ENCODE data around the gene HECW1.
"Not testable (repeated sequence)": the region's sequence is repeated elsewhere in the genome, so short reads cannot be mapped to it uniquely, and the experiment has no call there.

HECW1 gene

DNA sequence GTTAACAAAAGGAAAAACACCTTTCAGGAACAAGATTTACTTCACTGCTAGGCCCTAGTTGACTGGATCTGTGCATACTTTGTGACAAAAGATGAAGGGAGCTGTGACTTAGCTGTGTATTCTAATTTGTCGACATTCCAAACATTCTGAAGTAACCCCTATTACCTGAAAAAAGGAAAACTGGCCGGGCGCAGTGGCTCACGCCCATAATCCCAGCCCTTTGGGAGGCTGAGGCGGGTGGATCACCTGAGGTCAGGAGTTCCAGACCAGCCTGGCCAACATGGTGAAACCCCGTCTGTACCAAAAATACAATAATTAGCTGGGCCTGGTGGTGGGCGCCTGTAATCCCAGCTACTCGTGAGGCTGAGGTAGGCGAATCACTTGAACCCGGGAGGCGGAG lies 472.3 kb downstream of the HECW1 start:
- in situ Hi-C loops (cut with HindIII; ENCODE audit: low pct_ligation_motif_present, low pct_unique_long_range_greater_than_20kb, low sequenced_read_pairs), result loop anchor here (25.0 kb wide), 2 partner anchors 128 to 253 kb away; no protein-coding TSS in a partner anchor
- not testable (repeated sequence) for DNase-seq

DNA sequence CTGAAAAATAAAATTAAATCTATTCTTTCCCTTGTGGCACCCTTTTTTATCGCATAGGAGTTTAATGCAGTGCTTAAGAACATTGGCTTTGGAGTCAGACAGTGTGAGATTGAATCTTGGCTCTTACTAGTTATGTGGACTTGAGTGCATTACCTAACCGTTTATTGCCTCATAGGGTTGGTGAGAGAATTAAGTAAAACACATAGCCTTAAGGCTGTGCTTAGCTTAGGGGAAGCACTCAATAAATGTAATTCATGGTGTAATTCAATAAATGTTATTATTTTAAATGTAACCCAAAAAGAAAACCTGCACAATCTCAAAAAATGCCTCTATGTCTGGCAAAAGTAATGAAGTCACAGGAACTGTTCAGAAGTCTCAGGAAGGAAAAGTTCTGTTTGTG lies 473.1 kb downstream of the HECW1 start:
- peak; percentile 61 for DNase-seq
- in situ Hi-C loops (cut with HindIII; ENCODE audit: low pct_ligation_motif_present, low pct_unique_long_range_greater_than_20kb, low sequenced_read_pairs), result loop anchor here (25.0 kb wide), 2 partner anchors 127 to 252 kb away; no protein-coding TSS in a partner anchor

DNA sequence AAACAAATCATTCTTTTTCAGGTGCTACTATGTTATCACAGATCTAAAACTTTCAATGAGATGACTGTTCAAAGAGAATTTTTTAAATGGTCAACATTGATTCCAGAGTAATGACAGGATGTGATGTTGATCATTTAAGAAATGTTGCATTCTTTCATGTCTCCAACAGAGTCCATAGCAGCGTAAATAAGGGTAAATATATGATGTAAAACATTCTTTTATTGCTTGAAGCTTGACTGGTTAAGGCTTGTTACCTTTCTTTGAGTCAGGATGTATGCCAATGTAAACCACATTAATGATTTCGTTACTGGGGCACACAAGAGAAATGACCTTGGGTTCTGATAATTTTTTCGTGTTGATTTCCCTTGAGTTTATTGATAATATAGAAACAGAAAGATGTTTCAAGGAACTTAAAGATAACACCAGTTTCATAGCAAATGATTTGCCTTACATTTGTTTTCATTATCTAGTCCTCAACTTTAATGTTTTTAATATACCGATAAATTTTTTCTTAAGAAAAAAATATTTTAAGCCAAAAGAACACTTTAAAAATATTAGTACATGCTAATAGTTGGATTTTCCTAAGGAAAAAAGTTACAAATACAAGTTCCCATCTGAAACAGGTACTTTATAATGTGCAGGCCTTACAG lies 473.9 kb downstream of the HECW1 start:
- in situ Hi-C loops (cut with HindIII; ENCODE audit: low pct_ligation_motif_present, low pct_unique_long_range_greater_than_20kb, low sequenced_read_pairs), result loop anchor here (25.0 kb wide), 2 partner anchors 126 to 251 kb away; no protein-coding TSS in a partner anchor
- peak; percentile 62 for DNase-seq

DNA sequence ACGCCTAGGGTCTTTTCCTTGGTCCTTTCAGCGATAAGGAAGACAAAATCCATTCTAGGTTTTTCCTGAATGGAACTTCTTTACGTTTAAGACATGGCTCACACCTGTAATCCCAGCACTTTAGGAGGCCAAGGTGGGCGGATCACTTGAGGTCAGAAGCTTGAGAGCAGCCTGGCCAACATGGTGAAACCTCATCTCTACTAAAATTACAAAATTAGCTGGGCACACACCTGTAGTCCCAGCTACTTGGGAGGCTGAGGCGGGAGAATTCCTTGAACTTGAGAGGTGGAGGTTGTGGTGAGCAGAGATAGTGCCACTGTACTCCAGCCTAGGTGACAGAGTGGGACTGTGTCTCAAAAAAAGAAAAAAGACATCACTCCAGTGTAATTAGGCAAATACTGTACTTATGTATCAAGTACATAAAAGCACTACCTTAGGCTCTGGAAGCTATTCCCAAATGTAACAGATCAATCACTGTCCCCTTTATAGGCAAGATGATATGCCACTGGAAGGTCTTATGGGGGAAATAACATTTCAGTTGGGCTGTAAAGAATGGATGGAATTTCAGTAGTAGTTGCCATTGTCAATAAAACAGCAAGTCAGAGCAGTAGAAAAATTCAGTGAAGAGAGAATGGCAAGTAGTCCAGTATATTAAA lies 476.2 kb downstream of the HECW1 start:
- in situ Hi-C loops (cut with HindIII; ENCODE audit: low pct_ligation_motif_present, low pct_unique_long_range_greater_than_20kb, low sequenced_read_pairs), result loop anchor here (25.0 kb wide), 2 partner anchors 124 to 249 kb away; no protein-coding TSS in a partner anchor
- DNase-seq, result no peak

DNA sequence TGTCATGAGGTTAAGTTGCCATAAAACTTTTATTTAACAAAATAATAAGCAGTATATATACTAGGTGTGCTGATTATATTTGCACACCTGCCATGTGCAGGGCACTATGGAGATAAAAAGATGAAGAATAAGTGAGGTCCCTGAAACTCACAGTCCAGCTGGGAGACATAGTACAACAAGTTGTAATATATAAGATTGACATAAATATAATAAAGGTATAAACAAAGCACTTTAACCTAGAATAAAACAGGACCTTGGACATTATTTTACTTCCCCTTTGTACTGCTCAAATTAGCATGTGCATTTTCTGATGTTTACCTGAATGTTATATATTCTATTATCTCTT lies 476.7 kb downstream of the HECW1 start:
- in situ Hi-C loops (cut with HindIII; ENCODE audit: low pct_ligation_motif_present, low pct_unique_long_range_greater_than_20kb, low sequenced_read_pairs), result loop anchor here (25.0 kb wide), 2 partner anchors 123 to 248 kb away; no protein-coding TSS in a partner anchor
- no peak for DNase-seq

DNA sequence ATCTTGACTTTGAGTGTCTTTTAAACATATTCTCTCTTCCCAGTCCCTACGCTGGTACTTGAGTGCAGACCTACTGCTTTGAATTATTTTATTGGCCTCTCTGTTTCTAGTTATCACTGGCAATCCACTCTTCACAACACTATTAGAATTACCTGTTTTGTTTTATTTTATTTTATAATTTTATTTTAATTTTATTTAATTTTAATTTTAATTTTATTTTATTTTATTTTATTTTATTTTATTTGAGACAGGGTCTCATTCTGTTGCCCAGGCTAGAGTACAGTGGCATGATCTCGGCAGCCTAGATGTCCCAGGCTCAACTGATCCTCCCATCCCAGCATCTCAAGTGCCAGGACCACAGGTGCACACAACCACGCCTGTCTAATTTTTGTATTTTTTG lies 477.3 kb downstream of the HECW1 start:
- DNase-seq, result no peak
- in situ Hi-C loops (cut with HindIII; ENCODE audit: low pct_ligation_motif_present, low pct_unique_long_range_greater_than_20kb, low sequenced_read_pairs), result loop anchor here (25.0 kb wide), 2 partner anchors 123 to 248 kb away; no protein-coding TSS in a partner anchor

DNA sequence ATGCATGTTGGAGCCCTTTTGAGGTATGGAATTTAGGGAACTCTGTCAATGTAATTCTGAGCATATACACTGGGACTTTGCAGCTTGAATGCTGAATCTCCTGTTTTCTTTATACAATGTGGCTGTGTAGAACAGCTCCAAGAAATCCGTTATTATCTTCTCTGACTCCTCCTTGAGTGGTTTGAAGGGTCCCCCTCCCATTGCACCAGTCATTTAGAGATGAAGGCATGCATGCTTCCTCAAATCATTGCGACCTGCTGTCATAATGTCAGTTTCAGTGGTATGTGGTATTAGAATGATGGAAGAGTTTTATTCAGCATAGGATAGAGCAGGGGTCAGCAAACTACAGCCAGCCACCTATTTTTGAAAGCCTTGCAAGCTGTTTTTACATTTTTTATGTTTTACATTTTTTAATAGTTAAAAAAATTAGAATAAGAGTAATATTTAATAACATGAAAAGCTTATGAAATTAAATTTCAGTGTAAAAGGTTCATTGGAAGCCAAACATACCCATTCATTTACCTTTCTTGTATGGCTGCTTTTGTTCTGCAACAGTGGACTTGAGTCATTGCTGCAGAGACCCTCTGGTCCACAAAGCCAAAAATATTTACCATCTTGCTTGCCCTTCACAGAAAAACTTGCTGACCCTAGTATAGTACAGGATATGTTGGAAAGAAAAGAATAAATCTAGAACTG lies 478.6 kb downstream of the HECW1 start:
- in situ Hi-C loops (cut with HindIII; ENCODE audit: low pct_ligation_motif_present, low pct_unique_long_range_greater_than_20kb, low sequenced_read_pairs), result loop anchor here (25.0 kb wide), 2 partner anchors 121 to 246 kb away; no protein-coding TSS in a partner anchor
- DNase-seq, result peak; percentile 25

DNA sequence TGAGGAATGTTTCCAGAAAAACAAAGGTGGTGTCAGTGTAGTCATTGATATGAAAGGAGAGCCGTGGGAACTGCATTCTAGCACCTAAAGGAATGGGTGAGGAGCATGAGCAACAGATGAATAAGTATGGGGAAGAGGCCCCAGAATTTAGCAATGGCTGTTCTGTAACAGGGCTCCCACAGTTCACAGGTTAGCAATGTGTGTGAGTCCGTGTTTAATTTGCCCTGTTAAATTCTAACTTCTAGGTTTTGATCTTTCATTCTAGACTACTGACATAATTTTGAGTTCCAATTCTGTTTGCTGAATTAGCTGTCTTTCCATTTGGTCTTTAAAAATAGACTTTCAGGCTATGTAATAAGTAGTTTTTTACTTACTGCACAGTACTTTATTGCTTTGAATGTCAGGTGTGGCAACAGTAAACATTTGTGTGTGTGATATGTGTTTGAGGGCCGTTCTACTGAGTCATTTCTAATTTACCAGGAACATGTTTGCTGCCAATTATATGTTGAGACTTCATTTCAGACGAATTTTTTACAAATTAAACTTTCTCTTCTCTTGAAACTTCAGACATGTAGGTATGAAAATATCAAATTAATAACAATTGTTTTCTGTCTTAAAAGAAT lies 479.2 kb downstream of the HECW1 start:
- peak; percentile 55 for DNase-seq
- in situ Hi-C loops (cut with HindIII; ENCODE audit: low pct_ligation_motif_present, low pct_unique_long_range_greater_than_20kb, low sequenced_read_pairs), result loop anchor here (25.0 kb wide), 2 partner anchors 121 to 246 kb away; no protein-coding TSS in a partner anchor

DNA sequence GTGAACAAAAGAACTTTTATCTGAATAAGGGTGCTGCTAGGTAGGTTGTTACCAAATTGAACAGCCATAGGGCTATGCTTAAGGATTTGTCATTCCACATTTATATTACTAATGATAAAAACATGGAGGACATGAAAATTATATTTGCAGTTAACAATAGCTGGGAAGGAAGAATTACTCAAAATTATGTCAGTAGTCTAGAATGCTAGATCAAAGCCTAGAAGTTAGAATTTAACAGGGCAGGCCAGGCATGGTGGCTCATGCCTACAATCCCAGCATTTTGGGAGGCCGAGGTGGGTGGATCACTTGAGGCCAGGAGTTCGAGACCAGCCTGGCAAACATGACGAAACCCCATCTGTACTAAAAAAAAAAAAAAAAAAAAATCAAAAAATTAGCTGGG lies 479.9 kb downstream of the HECW1 start:
- in situ Hi-C loops (cut with HindIII; ENCODE audit: low pct_ligation_motif_present, low pct_unique_long_range_greater_than_20kb, low sequenced_read_pairs), result loop anchor here (25.0 kb wide), 2 partner anchors 120 to 245 kb away; no protein-coding TSS in a partner anchor
- peak; percentile 26 for DNase-seq

DNA sequence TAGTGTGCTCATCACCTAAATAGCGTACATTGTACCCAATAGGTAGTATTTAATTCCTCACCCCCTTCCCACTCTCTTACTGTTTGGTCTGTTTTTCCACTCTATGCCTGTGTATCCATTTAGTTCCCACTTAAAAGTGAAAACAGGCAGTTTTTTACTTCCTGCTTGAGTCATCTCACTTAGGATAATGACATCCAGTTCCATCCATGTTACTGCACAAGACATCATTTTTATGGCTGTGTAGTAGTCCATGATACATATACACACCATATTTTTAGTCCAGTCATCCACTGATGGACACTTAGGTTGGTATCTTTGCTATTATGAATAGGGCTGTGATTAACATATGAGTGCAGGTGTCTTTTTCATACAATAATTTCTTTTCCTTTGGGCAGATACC lies 480.6 kb downstream of the HECW1 start:
- DNase-seq, result no peak
- in situ Hi-C loops (cut with HindIII; ENCODE audit: low pct_ligation_motif_present, low pct_unique_long_range_greater_than_20kb, low sequenced_read_pairs), result loop anchor here (25.0 kb wide), 2 partner anchors 119 to 244 kb away; no protein-coding TSS in a partner anchor

DNA sequence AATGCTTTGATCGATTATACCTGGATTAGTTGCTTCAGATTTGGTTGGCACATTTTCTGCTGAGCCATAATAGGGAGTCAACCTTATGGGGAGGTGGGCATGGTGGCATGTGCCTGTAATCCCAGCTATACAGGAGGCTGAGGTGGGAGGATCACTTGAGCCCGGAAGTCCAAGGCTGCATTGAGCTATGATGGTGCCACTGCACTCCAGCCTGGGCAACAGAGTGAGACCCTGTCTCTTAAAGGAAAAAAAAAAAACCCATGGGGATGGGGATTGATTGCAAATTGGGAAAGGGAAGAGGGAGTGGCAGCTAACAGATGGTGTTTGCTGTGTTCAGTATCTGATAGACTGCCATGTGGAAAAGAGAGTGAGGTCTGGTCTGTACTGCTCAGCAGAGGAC lies 481.6 kb downstream of the HECW1 start:
- in situ Hi-C loops (cut with HindIII; ENCODE audit: low pct_ligation_motif_present, low pct_unique_long_range_greater_than_20kb, low sequenced_read_pairs), result loop anchor here (25.0 kb wide), 2 partner anchors 118 to 243 kb away; no protein-coding TSS in a partner anchor

DNA sequence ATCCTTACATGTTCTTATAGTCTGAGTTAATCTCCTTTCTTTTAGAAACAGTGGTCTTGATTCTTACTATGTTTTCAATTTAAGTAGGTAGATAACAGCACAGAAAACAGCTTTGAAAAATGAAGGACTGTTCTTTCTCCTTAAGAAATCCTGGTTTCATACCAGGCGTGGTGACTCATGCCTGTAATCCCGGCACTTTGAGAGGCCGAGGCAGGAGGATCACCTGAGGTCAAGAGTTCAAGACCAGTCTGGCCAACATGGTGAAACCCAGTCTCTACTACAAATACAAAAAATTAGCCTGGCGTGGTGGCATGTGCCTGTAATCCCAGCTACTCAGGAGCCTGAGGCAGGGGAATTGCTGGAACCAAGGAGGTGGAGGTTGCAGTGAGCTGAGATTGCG lies 484.0 kb downstream of the HECW1 start:
- in situ Hi-C loops (cut with HindIII; ENCODE audit: low pct_ligation_motif_present, low pct_unique_long_range_greater_than_20kb, low sequenced_read_pairs), result loop anchor here (25.0 kb wide), 2 partner anchors 116 to 241 kb away; no protein-coding TSS in a partner anchor
- DNase-seq, result not testable (repeated sequence)

More for the DNA sequence above, 481.6 kb downstream of the HECW1 start:
- no peak for DNase-seq

DNA sequence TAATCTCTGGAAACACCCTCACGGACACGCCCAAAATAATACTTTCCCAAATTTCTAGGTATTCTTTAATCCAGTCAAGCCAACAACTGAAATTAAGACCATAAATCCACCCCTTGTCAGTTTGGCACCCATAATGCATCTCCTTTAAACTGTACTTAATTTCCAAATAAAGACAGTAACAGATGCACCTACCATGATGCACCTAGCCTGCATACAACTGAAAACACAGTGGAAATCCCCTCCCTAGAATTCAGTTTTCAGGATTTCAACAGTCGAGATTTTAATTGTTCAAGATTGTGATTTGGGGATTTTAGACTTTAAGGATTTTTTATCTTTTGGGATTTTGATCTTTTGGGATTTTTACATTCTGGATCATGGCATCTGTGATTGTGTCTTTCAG lies 487.6 kb downstream of the HECW1 start:
- in situ Hi-C loops (cut with HindIII; ENCODE audit: low pct_ligation_motif_present, low pct_unique_long_range_greater_than_20kb, low sequenced_read_pairs), result no loop called here
- DNase-seq, result no peak

DNA sequence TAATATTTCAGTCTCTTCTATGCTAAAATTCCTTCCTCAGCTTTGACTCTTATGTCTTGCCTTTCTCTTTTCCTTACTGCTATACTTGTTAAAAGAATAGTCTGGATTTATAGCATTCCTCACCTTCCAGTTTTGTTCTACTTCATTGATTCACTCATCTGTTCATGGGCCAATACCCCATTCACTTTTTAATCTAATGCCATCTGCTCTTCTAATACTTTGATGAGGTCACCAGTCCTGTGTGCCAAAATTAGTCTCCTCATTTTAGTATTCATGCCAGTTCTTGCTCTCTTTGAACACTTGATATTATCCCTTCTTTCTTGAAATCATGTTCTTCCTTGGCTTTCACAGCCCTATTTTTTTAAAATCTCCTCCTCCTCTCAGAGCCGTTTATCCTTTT lies 489.8 kb downstream of the HECW1 start:
- DNase-seq, result no peak
- in situ Hi-C loops (cut with HindIII; ENCODE audit: low pct_ligation_motif_present, low pct_unique_long_range_greater_than_20kb, low sequenced_read_pairs), result no loop called here

DNA sequence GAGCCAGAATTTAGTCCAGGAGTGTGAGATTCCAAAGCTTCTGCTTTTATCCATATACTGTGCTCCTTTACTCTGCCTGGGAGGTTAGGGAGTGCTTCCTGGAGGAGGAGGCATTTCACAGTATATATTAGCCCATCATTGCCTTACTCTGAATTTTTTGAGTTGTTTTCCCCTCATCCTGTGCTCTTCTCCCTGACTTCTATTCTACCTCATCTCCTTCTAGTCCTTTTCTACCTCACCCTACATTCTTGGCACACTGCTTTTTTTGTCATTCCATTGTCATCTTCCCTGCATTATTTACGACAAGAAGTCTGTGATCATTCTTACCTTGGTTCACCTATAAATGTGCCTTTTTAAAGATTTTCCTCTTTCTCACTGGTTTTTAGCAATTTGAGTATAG lies 491.8 kb downstream of the HECW1 start:
- in situ Hi-C loops (cut with HindIII; ENCODE audit: low pct_ligation_motif_present, low pct_unique_long_range_greater_than_20kb, low sequenced_read_pairs), result no loop called here
- DNase-seq, result no peak

DNA sequence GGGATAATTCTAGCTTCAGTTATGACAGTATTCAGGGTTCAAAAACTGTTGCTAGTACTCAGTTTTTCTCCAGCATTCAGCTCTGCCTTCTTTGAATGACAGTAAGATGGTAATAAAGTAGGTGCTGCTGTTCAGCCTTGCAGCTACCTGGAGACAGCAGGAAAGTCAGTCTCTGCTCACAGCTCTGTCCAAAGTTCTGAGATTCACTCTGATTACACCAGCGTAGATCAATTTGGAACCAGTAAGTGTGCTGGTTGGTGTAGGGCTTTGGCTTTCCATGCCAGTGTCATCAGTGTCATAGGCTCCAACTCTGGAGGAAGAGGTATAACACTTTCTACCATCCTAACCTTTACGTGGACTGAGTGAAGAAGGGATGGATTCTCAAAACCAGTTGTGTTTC lies 496.6 kb downstream of the HECW1 start:
- no peak for DNase-seq
- in situ Hi-C loops (cut with HindIII; ENCODE audit: low pct_ligation_motif_present, low pct_unique_long_range_greater_than_20kb, low sequenced_read_pairs), result no loop called here

DNA sequence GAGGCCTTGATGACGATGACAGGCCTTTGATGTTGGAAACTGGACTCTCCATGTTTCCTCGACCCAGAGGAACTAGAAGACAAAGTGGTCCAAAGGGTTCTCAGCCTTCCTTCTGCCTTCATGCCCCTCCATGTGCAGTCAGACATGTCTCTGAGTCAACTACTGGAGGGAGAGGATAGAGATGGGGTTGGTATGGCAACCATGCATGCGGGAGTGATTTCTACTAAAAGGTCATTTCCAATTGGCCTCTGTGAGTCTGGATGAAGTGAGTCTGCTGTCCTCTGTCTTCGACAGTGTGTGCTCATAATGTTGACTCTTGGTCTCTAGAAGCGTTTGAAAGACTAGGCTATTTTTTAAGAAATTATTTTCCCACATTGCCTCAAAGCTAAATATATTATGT lies 499.7 kb downstream of the HECW1 start:
- in situ Hi-C loops (cut with HindIII; ENCODE audit: low pct_ligation_motif_present, low pct_unique_long_range_greater_than_20kb, low sequenced_read_pairs), result no loop called here
- DNase-seq, result no peak
